HG02970 (cell line): Measurements from ENCODE around the gene ELOVL7.
"Not testable (repeated sequence)": the region's sequence is repeated elsewhere in the genome, so short reads cannot be mapped to it uniquely, and the experiment has no call there.

Experiments
- ATAC-seq: cut with Tn5 transposase; IDR thresholded peaks from one replicate; pipeline ENCODE4 v1.9.1; 2021; ENCODE audit warnings: mild to moderate bottlenecking, moderate library complexity, moderate number of reproducible peaks; ENCODE audit not compliant: unreplicated experiment, low FRiP score

Gene ELOVL7

GRCh38 chr5:60833520-60833919 is 10.5 kb downstream of the ELOVL7 start:
- no peak for ATAC-seq

DNA sequence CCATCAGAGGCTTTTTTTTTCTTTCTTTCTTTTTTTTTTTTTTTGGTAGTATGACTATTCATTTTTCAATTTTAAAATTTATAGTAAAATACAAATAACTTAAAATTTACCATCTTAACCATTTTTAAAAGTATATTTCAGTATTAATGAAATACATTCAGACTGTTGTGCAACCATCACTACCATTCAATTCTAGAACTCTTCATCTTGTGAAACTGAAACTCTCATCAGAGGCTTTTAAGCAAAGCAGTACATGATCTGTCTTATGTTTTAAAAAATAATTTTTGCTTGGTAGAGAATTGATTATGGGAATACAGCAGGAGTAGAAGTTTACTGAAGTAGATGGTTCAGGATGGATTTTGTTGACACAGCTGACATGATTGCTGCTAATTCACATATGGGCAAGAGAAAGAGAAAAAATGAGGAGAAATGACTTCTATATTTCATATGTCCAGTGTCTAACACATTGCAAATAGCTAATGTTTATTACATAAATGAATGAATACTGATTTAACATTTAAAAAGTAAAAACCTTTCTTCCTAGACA is 13.4 kb downstream of the ELOVL7 start:
- ATAC-seq = peak; percentile 53

- ATAC-seq = no peak
These were observed 14.4 kb downstream of the ELOVL7 start for GRCh38 chr5:60829490-60830266.

GRCh38 chr5:60827201-60827600 is 16.9 kb downstream of the ELOVL7 start:
- ATAC-seq = no peak

DNA sequence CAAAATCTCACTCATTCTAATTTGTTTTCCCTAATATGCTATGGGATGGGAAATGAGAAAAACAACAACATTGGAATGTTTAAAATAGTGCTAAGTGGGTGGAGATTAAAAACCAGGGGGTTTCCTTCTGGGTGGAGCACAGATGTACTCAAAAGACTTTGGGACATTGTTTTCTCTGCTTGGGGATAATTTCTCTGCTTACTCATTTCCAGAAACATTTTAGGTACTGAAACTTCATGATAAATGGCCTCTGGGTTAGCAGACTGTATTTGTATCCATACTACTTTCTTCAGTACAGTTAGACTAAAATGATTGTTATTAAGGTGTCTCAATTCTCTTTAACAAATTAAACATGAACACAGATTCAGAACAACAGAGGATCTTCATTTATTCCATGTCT is 17.4 kb downstream of the ELOVL7 start:
- peak; percentile 57 for ATAC-seq

- no peak for ATAC-seq
These were observed 20.5 kb downstream of the ELOVL7 start for GRCh38 chr5:60823574-60823973.

GRCh38 chr5:60822285-60822556 is 21.8 kb downstream of the ELOVL7 start:
- ATAC-seq = peak; percentile 60

- ATAC-seq = no peak
These were observed 22.4 kb downstream of the ELOVL7 start for GRCh38 chr5:60821488-60822284.

DNA sequence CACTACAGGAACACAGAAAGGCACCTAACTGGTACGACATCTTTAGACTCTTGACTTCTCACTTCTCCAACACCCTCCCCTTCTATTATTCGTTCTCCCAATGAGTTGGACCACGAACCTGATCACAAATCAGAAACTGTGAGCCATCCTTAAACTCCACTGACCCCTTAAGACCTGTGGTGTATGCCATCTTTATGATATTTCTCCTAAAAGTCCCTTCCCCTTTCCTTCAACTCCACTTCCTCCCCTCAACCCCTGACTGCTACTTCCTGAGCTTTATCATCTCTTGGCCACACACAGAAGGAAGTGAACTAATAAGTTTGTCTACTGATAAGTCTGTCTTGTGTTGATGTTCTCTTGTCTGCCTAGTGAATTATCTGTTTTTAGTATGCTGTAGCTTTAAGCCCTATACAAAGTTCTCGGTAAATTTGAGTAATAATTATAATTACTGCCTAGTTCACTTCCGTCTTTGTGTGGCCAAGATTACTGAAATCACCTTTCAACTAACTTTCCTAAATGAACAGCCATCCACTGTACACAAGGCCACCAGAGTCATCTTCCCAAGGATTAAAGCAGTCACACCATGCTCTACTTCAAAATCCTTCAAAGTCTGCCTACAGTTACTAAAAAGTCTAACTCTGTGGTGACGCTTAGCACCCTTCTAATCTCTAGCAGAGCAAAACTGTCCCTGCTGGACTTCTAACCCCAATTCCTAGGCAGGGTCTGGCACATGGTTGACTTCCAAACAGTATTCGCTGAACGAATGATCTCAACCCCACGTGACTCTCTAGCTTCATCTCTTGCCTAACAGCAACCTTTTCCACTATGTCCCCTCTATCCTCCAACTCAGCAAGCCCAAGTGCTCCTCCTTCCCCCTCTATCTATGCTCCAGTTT is 23.2 kb downstream of the ELOVL7 start:
- ATAC-seq = no peak

GRCh38 chr5:60816138-60816537 is 27.9 kb downstream of the ELOVL7 start:
- not testable (repeated sequence) for ATAC-seq

DNA sequence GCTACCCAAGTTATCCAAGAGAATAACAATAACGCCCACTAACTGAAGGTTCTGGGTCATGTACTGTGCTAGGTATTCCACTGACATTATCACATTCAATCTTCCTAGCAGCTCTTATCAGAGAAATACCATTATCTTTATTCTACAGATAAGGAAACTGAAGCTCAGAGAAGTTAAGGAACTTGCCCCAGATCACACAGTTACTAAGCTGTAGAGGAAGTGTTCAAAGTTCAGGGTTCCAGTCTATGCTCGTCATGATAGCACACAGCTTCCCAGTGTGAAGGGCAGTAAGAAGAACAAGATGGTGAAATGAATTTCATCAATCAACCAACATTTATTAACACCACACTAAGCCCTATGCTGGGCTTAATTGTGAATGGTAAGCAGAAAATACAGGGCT is 29.6 kb downstream of the ELOVL7 start:
- ATAC-seq = no peak

- ATAC-seq = no peak
These were observed 31.6 kb downstream of the ELOVL7 start for GRCh38 chr5:60812426-60812825.

GRCh38 chr5:60811105-60811504 is 33.0 kb downstream of the ELOVL7 start:
- peak; percentile 35 for ATAC-seq

GRCh38 chr5:60810438-60811085 is 33.5 kb downstream of the ELOVL7 start:
- peak; percentile 90 for ATAC-seq

GRCh38 chr5:60809891-60810425 is 34.1 kb downstream of the ELOVL7 start:
- no peak for ATAC-seq

GRCh38 chr5:60806591-60807243 is 37.4 kb downstream of the ELOVL7 start:
- ATAC-seq = no peak

GRCh38 chr5:60805463-60805862 is 38.6 kb downstream of the ELOVL7 start:
- no peak for ATAC-seq

DNA sequence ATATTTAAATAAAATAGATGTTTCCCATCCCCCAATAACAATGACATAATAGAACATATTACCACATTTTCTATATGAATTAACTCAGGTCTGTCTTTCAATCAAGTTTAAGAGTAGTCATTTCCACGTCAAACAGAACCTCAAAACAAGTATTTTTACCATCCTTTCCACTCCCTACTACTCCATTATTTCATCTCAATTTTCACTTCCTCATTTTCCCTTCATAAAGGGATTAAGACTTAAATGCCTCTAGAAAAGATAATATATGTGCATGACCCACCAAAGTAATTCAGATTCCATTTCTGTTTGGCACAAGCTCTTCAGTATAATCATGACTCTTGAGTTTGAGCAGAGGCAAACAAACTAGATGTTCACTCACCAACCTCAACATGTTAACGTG is 40.4 kb downstream of the ELOVL7 start:
- no peak for ATAC-seq

- no peak for ATAC-seq
These were observed 41.1 kb downstream of the ELOVL7 start for GRCh38 chr5:60802986-60803385.
